Midbrain (tissue), 1 donor: ENCODE measurements around the gene TSPAN16.
A peak's percentile ranks its signal among the peaks of the same experiment; 100 is the strongest.
"Not testable (repeated sequence)": the region's sequence is repeated elsewhere in the genome, so short reads cannot be mapped to it uniquely, and the experiment has no call there.

Experiments used
- DNase-seq: peaks from one replicate; lab custom pipeline; 2025; lab: John Stamatoyannopoulos, UW

TSPAN16 gene

DNA sequence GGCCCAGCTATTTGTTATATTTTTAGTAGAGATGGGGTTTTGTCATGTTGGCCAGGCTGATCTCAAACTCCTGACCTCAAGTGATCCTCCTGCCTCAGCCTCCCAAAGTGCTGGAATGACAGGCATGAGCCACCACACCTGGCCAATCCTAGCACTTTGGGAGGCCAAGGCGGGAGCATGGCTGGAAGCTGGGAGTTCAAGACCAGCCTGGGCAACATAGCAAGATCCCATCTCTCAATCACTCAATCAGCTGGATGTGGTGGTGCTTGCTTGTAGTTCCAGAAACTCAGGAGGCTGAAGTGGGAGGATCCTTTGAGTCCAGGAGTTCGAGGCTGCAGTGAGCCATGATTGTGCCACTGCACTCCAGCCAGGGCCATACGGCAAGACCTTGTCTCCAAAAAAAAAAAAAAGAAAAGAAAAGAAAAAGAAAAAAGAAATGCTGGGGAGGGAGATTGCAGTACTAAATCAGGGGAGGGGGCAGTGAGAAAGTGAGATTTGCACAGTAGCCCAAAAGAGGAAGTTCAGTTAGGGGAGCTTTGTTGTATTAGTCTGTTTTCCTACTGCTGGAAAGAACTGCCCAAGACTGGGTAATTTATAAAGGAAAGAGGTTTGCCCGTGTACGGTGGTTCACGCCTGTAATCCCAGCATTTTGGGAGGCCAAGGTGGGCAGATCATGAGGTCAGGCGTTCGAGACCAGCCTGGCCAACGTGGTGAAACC is 24.5 kb downstream of the TSPAN16 start:
- not testable (repeated sequence) for DNase-seq

GRCh38 chr19:11321191-11322126 is 25.5 kb downstream of the TSPAN16 start:
- no peak for DNase-seq

- DNase-seq, result no peak
Measured at GRCh38 chr19:11322269-11323024, 26.5 kb downstream of the TSPAN16 start.

DNA sequence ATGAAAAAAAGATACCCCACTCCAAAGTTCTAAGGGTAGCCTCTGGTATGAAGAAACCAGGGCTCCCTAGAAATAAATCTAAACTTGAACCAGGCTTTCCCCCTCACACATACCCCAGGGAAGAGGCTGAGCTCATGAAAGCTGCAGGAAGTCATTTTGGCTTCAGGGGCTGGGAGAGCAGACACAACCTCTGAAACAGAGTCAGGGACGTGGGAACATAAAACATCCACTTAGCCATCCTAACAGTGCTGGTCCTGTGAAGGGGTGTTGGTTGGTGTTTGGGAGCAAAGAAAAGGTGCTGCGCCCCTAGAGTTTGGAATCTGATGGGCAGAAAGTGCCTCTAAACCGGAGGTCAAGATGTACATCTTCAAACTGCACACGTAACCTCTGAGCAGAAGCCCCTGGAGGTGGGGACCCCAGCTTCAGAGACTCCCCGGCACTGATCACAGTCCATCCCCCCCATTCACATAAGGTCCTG is 27.7 kb downstream of the TSPAN16 start:
- no peak for DNase-seq

DNA sequence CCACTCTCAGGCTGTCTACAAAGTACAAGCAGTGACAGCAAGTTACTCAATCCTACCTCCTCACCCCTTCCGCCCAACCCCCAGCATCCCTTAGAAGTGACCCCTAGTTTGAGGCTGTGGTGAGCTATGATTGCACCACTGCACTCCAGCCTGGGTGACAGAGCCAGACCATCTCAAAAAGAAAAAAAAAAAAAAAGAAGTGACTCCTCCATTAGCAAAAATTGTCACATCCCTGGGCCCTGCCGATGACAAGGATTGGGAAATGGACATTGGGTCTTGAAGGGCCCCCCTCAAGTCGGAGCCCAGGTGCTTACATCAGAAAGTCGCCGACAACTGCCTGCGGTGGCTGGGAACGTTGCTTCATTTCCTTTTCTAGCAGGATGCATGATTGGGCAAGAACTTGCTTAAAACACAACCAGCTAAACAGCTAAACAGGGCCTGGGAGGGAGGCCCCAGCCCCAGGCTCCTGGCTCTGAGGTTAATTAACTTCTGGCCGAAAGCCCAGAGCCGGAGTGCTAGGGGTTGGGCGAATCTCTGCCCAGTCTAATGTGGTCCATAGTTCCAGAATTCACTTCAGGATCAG is 28.2 kb downstream of the TSPAN16 start:
- DNase-seq, result peak; percentile 66

- DNase-seq, result no peak
Measured at GRCh38 chr19:11324748-11325389, 28.9 kb downstream of the TSPAN16 start.

GRCh38 chr19:11325544-11325943 is 29.6 kb downstream of the TSPAN16 start:
- DNase-seq, result no peak

GRCh38 chr19:11330127-11330526 is 34.2 kb downstream of the TSPAN16 start:
- no peak for DNase-seq

DNA sequence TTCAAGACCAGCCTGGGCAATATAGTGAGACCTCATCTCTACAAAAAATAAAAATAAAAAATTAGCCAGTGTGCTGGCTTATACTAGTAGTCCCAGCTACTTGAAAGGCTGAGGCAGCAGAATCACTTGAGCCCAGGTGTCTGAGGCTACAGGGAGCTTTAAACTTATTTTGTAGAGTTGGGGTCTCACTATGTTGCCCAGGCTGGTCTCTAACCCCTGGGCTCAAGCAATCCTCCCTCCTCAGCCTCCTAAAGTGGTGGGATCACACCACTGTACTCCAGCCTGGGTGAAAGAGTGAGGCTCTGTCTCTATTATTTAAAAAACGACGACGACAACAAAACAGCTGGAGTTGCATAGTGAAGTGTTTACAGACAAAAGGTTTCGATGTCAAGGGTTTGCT is 35.5 kb downstream of the TSPAN16 start:
- DNase-seq, result no peak

GRCh38 chr19:11332822-11333221 is 36.9 kb downstream of the TSPAN16 start:
- DNase-seq, result no peak

- DNase-seq, result not testable (repeated sequence)
Measured at GRCh38 chr19:11333838-11334237, 37.9 kb downstream of the TSPAN16 start.

GRCh38 chr19:11335449-11336146 is 39.6 kb downstream of the TSPAN16 start:
- no peak for DNase-seq

DNA sequence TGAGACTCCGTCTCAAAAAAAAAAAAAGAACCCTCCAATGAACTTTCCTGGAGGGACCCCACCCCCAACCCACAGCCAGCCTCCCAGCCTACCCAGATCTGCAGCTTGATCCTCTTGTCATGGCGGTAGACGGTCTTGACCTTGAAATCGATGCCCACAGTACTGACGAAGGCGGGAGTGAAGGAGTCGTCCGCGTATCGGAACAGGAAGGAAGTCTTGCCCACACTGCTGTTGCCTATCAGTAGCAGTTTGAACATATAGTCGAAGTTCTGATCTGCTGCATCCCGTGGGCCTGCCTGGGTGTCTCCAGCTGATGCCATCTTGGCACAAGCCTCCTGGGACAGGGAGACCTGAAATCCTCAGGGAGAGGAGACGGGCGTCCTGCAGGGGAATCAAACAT is 41.1 kb downstream of the TSPAN16 start:
- no peak for DNase-seq

DNA sequence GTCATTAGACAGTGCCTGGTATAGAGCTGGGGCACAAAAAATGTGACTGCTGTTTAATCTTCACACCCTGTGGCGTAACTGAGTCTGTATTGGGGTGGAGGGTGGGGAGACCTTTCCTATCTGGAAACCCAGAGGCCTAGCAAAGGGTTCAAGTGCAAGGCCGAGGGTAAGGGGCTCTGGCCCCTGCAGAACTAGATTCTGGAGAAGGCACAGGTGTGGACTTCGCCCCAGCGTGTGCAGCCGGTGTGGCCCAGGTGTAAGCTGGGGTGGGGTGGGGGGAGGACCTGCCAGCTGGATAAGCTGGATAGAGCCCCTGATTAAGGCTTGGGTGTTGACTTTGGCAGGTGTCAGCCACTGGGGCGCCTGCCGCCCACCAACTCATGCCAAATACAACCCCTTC is 42.2 kb downstream of the TSPAN16 start:
- DNase-seq, result no peak

- DNase-seq, result no peak
Measured at GRCh38 chr19:11338569-11339253, 42.8 kb downstream of the TSPAN16 start.

- DNase-seq, result peak; percentile 81
Measured at GRCh38 chr19:11339254-11340098, 43.5 kb downstream of the TSPAN16 start, which contains the start of gene RAB3D. RAB3D (minus strand) TSS chr19:11339657; CDS start chr19:11337399, 2,258 bp downstream.

GRCh38 chr19:11340099-11340467 is 44.1 kb downstream of the TSPAN16 start:
- DNase-seq, result not testable (repeated sequence)

GRCh38 chr19:11342429-11342828 is 46.5 kb downstream of the TSPAN16 start:
- DNase-seq, result no peak
